NCI-H2029 treated with DMSO at 0.1 percent for 48 hours (cell line): ENCODE results near the gene SPAG6.
"Not testable (repeated sequence)": the region's sequence is repeated elsewhere in the genome, so short reads cannot be mapped to it uniquely, and the experiment has no call there.

Source experiments
- DNase-seq: peaks from one replicate; lab custom pipeline; 2025; lab: John Stamatoyannopoulos, UW

The SPAG6 gene

DNA sequence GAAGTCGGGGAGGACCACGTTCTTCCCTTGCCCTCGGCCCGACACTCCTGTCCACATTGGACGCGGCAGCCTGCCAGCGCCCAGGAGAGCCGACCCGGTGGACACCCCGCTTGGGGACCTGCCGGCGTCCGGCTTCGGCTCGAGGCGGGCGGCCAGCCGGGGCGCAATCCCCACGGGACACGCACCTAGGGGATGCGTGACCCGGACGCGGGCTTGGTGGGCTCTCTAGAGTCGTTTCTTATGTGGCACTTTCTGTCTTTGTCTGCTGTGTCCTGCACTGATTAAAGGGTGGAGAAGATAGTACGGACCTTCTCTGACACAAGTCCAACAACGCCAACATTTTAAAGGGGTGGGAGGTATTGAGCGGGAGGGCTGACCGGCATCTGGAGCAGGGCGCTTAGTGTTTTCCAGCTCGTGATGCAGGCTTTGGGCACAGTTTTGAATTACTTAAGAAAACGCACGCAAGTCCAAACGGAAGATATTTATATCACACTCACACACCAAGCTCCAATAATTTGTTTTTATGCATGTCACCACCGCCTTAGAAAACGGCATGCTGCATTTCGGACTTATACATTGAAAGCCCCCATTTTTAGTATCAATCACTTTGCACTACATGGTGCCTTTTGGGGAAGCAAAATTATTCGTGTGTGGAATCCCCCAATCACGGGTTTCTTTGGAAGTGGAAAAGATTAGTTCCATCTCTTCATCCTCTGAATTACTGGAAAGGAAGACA, 3.9 kb upstream of the SPAG6 start:
- no peak for DNase-seq

DNA sequence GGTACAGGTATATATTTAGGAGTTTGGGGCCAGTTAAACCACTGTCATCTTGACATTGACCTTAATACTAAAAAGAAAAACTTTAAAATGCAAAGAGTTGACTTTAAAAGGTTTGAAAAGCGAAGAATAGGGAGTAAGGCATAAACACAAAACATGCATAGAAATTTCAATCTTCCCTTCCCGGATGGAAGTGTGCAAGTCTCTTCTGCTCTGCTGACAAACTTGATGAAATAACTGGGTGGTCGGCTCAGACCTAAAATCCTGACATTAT, 3.4 kb upstream of the SPAG6 start:
- no peak for DNase-seq

GRCh38 chr10:22342421-22342820, 2.9 kb upstream of the SPAG6 start:
- no peak for DNase-seq

DNA sequence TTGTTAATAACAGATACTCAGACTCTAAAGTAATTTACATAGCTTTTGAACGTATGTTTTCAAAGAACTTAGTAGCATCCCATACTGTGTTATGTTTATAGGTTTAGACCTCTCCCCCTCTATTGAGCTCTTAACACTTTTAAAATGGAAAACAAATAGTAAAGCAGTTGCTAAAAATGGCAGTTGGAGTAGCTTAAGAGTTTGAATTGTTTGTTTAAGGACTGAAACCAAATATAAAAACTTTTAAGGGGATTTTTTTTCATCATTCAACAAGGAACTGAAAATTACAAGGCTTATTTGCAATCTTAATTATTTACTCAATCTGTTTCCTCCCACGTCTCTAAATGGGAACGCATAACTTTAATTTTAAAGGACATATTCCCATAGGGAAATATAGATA, 1.6 kb upstream of the SPAG6 start:
- no peak for DNase-seq

DNA sequence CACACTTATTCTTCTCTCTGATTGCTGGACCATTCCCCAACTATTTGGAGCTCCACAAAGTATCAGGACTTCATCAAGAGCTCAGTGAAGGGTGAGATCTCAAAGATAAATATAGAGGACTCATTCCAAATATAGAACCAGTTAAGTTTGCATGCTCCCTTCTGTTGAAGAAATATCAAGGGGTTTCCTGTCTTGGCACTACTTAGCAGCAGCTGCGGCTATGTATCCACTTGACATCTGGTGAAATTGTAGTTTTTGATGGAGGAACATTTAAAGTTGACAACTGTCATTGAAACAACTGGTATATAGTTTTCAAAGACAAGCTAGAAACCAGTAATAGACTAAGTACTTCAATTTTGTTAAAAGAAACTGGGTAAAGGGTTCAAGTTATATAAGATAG, 1.0 kb upstream of the SPAG6 start:
- DNase-seq, result no peak

- DNase-seq, result no peak
Measured at GRCh38 chr10:22344781-22345300, 455 bp upstream of the SPAG6 start.

GRCh38 chr10:22346096-22346661, 883 bp downstream of the SPAG6 start:
- no peak for DNase-seq

DNA sequence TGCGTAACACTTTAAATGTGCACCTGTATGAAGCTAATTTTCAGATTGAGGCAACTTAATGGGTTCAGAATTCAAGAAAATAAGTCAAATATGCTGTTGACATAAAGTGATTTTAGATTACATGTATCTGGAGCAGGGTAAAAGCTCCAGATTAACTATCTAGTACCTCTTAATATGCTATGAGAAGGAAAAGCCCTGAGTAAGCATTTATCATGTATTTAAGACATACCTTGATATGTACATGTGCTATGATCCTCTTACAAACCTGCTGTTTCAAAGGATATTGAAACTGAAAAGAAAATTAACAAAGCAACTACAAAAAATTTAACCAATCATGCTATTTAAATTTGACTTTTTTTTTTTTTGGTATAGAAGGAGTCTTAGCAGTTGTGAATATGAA, 4.5 kb downstream of the SPAG6 start:
- DNase-seq, result no peak

DNA sequence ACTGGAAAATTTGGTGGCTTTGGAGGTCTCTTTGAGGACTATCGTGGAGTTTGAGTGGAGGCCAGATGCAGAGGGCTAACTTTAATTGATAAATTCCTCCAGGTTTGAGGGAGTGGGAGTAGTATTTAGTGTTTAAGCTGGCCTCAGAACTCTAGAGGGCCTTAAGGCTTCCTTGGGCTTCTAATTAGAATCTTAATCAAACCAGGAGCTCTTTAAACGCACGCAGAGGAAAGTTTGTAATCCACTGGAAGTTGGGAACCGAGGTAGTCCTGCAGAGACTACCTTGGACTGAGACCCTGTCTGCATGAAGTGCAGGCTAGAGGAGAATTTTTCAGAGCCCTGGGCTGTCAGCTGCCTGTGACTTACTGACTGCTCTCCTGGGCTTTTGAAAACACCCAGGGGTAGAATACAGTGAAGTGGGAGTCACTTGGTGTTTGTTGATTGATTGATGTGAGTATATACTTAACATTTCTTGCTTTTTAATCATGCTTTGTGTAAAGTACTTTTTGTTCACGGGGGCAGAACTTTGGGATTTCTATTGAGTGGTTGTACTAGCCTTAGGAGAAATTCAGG, 5.9 kb downstream of the SPAG6 start:
- DNase-seq, result no peak

DNA sequence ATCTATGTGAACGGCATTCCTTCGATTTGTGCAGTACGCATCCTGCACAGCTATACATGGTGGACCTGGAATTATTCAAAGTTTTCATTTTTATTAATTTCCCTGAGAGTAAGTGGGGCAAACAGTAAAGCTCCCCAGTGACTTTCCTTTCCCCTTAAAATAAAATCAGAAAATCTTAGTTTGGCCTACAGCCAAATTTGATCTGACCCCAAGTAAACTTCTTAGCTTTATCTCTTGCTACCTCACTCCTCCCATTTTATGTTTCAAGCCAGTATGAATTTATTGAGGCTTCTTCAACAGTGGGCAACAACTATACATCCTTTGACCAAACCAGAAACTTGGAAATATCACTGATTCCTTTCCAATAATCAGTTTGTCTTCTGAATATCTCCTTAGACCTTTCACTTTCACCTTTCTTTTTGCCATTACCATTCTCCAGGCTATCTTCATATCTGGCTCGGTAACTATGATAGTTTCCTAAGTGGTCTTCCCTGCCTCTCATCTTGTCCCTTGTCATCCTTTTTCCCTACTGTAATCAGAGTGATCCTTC, 11.1 kb downstream of the SPAG6 start:
- DNase-seq, result no peak

- DNase-seq, result not testable (repeated sequence)
Measured at GRCh38 chr10:22357770-22358169, 12.5 kb downstream of the SPAG6 start.

- DNase-seq, result no peak
Measured at GRCh38 chr10:22363305-22363704, 18.0 kb downstream of the SPAG6 start.

DNA sequence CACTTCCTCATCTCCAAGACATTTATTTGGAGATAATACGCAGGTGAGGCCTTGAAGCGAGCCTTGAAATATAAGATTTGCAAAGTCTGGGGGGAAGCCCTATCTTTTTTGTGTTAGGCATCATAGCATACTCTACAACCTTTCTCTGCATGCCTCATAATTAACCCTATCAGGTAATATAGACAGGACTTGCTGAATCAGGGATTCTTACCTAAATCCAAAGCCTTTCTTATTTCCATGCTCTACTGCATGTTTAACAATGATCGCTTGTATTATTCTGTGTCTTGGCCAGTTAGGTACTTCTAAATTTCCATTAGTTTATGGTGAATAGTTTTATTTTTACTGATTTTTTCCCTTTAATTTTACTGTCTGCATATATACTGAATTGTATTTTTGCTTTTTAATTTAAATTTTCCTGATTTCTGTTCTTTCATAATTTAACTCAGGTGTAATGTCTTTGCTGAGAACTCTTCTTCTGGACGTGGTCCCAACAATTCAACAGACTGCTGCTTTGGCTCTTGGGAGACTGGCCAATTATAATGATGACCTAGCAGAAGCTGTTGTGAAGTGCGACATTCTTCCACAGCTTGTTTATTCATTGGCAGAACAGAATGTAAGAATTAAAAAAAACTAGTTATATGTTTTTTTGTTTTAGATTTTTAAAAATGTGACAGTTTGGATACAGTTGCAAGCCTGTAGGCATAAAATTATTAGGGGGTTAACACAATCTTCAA, 19.3 kb downstream of the SPAG6 start:
- no peak for DNase-seq

- no peak for DNase-seq
Measured at GRCh38 chr10:22365233-22365632, 19.9 kb downstream of the SPAG6 start.

DNA sequence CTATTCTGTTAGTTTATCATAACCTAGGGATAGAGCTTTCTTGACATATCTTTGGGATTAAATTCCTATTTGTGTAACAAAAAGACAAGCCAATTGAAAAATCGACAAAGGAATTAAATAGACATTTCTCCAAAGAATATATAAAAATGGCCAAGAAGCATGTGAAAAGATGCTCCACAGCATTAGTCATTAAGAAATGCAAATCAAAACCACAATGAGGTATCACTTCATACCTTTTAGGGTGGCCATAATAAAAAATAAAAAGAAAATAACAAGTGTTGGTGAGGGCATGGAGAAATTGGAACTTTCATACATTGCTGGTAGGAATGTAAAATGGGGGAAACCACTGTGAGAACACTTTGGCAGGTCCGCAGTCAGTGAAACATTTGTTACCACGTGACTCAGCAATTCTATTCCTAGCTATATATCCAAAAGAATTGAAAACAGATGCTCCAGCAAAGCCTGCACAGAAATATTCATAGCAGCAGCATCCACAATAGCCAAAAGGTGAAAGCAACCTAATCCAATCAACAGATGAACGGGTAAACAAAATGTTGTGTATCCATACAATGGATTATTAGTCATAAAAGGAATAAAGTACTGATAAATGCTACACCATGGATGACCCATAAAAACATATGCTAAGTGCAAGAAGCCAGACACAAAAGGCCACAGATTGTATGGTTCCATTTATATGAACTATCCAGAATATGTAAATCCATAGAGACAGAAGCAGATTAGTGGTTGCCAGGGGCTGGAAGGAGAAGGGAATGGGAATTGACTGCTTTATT, 20.5 kb downstream of the SPAG6 start:
- no peak for DNase-seq

DNA sequence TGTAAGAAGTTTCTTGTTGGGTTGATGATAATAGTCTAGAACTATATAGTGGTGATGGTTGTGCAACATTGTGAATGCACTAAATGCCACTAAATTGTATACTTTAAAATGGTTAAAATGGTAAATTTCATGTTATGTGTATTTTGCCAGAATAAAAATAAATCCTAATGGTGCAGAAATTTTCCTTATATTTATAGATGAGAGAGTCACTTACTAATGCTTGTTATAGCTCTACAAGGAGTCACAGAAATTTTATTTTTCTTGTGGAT, 21.1 kb downstream of the SPAG6 start:
- no peak for DNase-seq

DNA sequence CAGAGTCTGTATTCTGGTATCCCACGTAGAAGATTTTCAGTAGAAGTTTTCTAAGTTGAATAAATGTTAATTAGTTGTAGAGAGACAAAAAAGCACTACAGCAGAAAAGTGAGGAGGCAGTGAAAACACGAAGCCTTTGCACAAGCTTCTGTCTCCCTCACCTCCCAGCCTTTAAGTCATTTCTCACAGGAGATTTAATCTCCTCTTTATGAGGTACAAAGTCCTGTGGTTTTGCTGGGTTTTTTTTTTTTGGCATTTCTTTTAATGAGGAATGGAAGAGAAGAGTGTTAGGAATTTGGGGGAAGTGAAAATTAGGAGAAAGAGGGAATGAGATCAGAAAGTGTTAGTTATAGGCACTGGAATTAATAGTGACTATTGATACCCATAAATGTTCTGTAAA, 21.5 kb downstream of the SPAG6 start:
- DNase-seq, result no peak

DNA sequence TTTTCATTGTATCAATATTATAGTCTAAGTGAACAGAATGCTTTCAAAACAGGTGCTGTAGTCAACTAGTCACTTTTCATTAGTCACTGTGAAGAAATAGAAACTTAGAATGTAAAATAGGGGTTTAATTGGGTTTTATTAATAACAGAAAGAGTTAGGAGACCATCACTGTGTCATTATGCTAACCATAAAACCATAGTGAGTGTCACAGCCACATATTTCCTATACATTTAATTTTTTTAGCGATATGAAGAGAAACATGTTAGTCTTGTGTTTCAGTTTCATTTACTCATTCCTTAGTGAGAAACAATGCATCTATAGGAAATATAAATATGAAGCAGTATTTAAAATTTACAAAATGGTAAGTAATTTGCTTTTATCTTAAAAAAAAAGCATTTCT, 22.2 kb downstream of the SPAG6 start:
- no peak for DNase-seq

DNA sequence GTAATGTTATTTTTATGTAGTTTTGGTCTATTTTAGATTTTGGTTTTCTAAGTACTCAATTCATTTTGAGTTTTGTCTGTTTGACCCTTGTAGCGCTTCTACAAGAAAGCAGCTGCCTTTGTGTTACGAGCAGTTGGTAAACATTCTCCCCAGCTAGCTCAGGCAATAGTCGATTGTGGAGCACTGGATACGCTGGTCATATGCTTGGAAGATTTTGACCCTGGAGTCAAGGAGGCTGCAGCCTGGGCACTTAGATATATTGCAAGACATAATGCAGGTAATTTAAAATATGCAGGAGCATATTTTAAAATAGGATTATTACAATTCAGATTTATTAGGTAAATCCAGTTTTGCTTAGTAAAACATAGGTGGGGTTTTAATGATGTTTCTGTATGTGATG, 23.1 kb downstream of the SPAG6 start:
- DNase-seq, result no peak

DNA sequence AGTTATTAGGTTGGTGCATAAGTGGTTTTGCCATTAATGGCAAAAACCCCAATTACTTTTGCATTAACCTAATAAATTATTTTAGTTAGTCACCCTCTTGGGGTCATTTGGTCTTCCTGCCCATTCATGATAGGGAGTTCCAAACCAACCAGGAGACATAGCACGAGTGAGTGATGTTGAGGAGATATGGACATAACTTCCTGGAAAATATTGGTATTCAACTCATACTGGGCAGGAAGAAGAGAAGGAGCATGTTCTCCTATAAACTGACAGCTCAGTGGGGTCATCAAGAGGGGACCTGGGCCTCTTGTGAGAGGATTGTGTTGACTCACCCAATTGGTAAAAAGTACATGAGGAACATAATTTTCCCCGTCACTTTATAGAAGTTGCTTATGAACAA, 23.7 kb downstream of the SPAG6 start:
- DNase-seq, result no peak

DNA sequence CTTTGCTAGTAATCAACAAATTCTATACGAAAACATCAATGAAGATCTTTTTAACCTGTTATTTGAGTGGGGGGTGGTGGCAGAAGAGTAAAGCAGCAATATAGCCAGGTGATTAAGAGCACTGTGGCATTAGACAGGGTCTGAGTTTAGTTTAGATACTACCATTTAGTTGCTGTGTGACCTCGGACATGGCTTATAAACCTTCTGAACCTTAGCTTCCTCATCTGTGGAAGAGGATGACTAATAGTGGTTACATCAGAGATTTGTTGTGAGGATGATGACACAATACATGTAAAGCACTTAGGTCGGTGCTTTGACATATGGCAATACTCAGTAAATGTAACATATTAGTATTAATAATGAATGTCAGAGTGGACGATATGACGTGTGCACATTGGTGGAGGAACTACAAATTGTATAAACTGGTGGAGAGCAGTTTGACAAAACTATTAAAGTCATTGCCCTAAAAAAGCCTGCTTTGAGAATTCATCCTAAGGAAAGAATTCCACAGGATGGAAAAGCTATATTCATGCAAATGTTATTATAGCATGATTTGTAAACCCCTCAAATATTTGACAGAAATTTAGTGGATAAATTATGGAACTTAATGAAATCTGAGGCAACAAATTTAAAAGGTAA, 24.3 kb downstream of the SPAG6 start:
- DNase-seq, result no peak

DNA sequence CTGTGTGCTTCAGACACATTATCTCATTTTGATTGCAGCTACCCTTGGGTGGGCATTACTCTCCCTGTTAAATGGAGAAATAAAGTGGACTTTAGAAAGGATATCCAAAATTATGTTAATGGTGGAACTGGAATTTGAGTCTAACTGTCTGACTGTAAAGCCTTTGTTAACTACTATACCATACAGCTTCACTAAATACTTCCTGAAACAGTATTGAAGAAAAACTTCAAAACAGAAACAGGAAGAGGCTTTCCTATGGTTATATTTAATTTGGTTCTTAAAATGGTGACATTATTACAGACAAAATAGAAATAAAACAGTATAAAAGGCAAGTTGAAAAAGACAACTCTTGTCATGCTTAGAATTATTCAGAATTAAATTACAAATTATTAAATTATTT, 25.0 kb downstream of the SPAG6 start:
- DNase-seq, result no peak
